GM21360 (cell line): Measurements from ENCODE around the gene DIS3L2.
"Not testable (repeated sequence)": the region's sequence is repeated elsewhere in the genome, so short reads cannot be mapped to it uniquely, and the experiment has no call there.

Source experiments
- ATAC-seq: cut with Tn5 transposase; IDR thresholded peaks from one replicate; pipeline ENCODE4 v1.9.1; 2021; ENCODE audit warnings: mild to moderate bottlenecking, moderate library complexity; ENCODE audit not compliant: unreplicated experiment

DIS3L2 gene

DNA sequence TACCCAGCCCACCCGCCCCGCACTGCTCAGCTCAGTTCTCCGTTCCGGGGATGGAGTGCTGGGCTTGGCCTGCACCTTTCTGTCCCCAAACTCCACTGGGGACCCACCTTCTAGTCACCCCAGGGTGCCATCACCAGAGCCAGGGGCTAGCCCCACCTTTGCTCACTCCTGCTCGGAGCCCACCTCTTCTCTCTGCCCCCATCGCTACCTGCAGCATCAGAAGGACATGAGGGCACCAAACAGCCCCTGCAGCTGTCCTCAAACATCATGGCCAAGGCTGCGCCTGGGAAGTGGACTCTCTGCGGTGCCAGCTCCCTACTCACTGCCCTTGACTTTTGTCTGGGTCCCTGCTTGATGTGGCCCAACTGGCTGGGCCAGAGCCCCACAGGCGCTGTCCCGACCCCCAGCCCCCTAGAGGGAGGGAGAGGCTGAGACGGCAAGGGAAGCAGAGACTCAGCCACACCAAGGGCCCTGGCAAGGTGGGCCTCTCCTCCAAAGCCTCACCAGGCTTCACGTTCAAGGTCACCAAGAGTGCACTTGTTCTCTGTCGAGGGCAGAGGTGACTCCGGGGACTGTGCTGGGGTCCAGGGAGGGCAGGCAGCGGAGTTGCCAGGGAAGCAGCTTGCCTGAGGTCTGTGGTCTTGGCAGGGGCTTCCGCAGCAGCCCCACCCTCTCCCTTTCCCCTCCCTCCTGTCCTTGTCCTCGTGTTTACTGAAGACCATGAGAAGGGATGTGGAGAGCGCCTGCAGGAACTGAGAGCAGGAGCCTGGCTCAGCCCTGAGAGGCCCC, 403.5 kb downstream of the DIS3L2 start:
- ATAC-seq, result not testable (repeated sequence)

DNA sequence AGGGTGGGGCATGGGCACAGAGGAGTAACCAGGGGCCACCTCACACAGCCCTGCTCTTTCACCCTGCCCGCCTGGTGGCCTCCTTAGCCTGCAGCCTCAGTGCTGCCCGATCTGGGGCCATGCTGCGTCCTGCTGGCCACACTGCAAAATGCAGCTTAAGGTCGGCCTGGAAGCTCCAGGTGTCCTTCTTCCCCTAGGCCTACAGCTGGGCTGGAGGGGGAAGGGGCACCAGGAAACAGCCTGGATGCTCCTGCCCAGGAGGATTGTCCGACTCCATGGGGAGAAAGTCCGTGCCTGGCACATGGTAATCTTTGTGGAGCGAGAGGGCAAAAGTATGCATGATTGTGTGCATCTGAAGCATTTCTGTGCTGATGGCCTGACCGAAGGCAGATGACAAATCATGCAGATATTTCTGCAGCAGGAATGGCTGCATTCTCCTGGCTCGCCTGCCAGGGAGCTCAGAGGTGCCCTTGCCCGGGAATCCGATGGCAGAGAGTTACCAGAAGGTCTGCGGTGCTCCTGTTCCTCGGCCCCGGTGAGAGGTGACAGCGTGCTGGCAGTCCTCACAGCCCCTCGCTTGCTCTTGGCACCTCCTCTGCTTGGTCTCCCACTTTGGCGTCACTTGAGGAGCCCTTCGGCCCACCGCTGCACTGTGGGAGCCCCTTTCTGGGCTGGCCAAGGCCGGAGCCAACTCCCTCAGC, 404.3 kb downstream of the DIS3L2 start:
- no peak for ATAC-seq

DNA sequence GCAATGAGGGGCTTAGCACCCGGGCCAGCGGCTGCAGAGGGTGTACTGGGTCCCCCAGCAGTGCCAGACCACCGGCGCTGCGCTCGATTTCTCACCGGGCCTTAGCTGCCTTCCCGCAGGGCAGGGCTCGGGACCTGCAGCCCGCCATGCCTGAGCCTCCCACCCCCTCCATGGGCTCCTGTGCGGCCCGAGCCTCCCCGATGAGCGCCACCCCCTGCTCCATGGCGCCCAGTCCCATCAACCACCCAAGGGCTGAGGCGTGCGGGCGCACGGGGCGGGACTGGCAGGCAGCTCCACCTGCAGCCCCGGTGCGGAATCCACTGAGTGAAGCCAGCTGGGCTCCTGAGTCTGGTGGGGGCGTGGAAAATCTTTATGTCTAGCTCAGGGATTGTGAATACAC, 404.9 kb downstream of the DIS3L2 start:
- not testable (repeated sequence) for ATAC-seq

DNA sequence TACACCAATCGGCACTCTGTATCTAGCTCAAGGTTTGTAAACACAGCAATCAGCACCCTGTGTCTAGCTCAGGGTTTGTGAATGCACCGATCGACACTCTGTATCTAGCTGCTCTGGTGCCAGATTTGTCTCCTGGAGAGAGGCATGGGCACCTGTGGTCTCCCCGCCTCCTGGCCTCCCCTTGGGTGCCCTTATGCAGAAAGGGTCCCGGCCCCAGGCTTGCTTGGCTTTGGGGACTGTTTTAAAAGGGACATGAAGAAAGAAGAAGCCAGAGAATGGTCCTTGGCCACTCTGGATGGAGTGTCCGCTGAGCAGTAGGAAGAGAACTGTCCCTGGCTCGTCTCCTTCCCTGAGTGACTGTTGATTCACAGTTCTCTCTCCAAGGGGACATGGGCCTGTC, 405.5 kb downstream of the DIS3L2 start:
- ATAC-seq, result no peak

DNA sequence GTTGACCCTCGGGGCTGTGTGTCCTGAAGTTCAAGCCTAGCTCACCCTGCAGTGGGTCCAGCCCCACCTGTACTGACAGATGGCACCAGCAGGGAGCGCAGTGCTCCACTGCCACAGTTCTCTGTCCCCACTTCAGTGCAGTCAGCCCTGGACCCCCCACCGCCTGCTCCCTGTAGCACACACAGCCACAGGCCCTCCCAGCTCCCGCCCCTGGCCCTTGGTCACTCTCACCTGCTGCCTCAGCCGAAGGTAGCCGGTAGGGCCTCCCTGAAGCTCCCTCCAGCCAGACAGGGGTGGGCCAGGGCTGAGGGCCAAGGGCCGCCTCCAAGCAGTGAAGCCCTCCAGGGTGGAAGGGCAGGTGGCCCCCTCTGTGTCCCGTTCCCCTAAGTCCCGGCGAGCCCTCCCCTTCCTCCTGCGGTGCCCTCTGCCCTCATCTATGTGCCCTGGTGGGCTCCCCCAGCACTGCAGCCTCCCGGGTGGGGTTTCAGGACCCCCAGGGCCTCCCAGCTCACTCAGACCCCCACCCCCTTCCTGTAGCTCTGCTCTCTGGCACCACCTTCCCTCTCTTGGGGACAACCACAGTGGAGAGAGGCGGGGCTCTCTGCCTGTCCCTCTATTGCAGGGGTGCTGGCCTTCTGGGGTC, 406.2 kb downstream of the DIS3L2 start:
- ATAC-seq, result no peak

DNA sequence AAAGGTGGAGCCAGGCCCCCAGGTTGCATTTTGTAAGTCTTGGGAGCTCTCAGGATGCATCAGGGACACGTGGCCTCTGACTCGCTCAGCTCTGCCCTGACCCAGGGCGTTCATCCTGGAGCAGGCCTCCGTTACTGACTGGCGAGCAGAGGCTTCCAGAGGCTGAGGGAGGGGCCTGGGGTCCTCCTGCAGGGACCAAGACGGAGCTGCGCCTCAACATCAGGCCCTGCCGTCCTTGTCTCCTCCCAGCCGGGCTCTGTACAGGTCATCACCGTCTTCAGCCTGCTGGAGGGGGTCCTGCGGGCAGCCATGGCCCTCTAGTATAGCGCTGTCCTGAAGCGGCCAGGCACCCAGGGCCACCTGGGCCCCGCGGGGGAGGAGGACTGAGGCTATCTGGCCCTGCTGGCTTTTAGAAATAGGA, 406.8 kb downstream of the DIS3L2 start:
- no peak for ATAC-seq

DNA sequence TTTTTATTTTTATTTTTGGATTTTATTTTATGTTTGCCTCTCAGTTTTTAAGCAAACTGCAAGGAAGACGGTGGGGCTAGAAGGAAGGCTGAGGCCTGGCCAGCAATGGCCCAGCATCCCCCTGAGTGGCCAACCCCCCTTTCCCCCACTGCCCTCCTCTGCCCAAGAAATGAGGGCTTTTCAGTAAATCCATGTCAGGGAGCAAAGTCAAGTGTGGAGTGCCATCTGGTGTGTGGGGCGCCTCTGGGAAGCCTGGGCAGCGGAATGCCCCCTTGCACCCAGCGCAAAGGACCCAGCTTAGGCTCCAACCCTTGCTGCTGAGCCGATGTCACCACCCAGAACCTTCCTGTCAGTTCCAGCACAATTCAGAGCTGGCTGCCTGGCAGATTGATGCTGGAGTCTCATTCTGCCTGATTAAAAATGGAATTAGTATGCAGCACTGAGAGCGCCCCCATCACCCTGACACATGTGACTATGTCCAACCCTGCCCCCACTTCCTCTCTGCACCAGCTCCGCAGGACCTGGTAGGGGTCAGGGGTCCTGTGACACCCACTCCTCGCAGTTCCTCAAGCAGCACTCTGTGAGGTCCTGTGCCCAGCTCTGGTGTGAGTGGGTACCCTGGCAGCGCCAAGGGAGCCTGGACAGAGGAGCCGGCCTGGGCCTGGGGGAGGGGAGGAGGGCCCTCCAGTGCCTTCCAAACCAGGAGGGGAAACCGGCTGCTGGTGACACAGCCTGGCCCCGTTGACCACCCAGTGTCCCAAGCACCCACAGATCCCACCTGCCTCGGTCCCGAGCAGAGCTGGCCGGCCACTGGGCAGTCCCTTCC, 407.8 kb downstream of the DIS3L2 start:
- no peak for ATAC-seq

DNA sequence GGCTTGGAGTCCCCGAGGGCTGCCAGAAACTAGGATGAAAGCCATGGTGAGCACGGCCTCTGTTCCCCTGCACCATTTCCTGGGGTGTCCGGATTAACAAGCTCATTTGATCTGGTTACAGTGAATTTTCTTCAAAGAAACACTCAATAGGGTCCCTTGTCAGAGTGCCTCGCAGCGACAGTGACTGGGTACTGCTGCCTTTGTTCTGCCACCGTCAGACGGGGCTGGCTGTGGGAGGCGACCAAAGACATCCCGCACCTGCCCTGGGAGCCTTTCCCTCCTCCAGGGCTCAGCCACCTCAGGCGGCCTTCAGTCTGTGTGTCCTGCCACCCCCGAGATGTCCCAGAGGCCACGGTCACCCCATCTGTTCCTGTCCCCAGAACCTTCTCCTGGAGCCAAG, 408.5 kb downstream of the DIS3L2 start:
- not testable (repeated sequence) for ATAC-seq

DNA sequence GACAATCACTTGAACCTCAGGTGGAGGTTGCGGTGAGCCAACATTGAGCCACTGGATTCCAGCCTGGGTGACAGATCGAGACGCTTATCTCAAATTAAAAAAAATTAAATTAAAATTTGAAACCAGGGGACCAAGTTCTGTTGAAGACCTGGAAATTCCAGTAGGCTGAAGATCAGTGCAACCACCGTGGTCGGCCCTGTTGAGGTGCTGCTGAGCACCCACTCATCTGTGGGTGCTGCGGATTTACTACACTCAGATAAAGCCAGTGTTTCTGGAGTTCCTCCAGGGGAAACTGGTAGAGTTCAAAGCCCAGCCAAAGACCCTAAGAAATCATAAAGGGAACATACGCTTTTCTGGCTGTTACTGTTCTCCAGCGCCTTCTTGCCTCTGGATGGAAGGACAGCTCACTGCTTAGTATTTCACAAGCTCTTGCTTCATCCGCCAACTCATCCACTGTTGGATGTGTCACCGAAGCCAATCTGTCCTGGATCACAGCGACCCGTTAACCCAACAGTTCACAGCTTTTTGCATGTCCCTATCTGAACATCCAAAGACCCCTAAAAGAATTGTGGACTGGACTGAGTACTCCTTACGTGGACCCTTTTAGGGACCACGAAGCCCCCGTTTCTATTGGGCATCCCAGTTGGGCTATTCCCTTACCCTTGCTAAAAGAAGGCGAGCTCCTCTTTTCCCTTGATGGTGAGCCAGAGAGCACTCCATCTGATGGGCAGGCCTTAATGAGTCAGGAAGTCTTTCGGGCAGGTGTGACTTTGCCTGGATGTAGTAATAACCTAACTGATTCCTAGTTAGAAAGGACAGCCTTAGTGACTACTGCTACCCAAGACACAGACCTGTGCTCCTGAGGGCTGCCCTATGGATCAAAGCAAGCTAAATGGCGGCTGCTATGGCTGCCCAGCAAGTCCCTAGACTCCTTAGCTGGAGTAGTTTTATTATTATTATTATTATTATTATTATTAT, 411.0 kb downstream of the DIS3L2 start:
- ATAC-seq, result no peak

DNA sequence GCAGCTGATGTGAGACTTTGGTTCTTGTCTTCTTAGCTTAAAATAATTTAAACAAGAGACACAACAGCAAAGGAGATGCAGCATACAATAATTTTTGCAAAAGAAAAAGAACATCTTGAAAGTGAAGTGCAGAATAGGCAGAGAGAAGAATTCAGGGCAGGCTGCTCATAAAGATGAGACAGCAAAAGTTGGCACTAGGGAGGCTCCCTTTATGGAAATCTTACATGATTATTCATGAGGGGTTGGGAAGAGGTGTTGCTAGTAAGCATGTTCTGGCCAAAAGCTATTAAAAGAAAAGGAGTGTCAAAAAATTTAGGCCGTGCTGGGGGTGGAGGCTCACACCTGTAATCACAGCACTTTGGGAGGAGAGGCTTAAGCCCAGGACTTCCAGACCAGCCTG, 412.8 kb downstream of the DIS3L2 start:
- no peak for ATAC-seq

DNA sequence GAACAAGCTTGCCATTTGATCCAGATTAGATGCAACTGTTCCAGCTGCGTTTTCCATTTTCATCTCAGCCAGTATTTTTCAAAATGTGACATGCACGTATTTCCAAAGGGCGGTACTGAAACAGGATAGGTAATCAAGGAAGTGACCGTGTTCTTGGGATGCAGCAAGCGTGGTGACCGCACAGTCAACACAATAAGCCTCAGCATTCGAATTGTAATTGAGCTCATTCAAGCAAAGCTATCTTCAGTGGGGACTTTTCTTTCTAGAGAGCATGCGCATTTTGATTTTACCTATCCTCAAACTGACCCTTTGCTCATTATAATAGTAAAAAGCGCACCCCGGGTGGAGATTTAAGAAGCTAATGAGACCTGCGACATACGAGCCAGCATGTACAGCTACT, 413.7 kb downstream of the DIS3L2 start:
- ATAC-seq, result no peak

DNA sequence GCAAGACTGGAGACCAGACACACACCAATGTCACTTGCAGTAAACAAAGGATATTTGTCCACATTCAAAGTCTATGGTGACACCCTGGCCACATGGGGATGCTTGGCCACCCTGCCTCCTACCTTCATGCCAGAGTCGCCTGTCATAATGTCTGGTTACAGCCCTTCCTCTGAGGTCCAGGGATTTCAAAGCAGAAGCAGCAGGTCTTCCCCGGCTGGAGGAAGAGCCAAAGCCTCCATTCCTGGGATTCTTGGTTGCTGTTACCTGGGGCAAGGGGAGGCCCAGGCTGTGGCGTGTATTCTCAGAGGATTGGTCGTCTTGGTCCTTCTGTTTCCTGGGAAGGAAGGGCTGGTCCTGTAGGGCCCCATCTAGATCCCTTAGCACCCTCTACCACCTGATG, 414.7 kb downstream of the DIS3L2 start:
- no peak for ATAC-seq

DNA sequence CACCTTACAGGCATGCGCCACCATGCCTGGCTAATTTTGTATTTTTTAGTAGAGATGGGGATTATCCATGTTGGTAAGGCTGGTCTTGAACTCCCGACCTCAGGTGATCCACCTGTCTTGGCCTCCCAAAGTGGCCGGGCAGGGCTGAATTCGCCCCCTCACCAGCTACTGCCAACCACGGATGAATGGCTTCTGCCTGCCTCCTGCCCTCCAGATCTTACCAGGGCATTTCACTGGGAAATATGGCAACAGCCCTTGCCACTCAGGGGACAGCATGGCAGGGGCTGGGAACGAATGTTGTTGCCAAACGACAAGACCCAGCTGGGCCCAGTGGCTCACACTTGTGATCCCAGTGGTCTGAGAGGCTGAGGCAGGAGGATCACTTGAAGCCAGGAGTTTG, 415.2 kb downstream of the DIS3L2 start:
- no peak for ATAC-seq

DNA sequence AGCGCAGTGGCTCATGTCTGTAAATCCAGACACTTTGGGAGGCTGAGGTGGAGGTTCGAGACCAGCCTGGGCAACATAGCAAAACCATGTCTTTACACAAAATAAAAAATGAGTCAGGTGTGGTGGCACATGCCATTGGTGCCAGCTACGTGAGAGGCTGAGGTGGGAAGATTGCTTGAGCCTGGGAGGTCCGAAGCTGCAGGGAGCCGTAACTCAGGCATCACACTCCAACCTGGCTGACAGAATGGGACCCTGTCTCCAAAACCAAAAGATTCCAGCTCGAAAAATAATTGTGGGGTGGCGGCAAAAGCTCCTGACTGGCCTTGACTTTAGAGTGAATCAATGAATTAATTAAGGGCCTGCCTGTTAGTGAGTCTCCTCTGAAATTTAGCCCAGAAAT, 415.8 kb downstream of the DIS3L2 start:
- no peak for ATAC-seq

DNA sequence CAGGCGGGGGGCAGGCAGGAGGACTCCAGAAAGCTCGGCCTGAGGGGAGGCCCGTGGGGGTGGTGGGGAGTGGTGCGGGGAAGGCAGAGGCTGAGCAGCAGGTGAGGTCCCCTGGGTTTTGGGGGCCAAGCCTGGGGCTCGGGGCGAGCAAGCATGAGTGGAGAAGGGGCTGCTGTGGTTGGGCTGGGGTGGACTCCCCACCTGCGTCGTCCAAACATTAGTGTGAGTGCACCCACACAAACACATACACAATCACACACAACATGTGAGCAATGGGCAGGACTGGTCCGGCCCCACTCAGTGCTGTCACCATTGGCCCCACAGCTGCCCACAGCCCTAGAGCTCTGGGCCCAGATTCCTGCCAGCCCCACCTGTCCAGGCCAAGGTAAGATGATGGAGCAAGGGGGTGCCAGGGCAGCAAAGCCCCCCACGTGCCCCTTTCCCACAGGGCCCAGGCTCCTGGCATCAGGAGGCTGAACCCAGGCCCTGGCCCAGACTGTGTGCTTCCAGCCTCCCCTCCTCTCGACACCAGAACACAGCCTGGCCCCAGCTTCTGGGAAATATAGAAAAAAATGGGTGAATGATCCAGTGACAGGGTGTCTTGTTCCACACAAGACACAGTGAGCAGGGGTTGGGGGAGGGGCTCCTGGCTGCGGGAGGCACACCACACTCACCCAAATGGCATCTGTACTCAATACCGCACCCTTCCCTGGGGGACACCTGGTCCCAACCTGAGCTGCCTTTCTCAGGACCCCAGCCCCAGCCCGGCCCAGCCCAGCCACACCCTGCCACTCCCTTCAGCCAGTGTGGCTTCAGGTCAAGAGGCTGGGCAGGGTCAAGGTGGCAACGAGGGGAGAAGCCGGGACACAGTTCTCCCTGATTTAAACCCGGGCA, 416.6 kb downstream of the DIS3L2 start:
- ATAC-seq, result no peak

DNA sequence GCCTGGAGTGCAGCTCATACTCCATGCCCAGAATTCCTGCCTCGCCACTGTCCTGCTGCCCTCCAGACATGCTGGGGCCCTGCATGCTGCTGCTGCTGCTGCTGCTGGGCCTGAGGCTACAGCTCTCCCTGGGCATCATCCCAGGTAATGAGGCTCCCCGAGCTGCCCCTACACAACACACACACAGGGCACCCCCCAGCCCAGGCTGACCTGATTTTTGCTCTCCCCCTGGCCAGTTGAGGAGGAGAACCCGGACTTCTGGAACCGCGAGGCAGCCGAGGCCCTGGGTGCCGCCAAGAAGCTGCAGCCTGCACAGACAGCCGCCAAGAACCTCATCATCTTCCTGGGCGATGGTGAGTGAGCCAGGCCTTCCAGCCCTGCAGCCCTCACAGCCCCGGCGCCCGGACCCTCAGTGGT, 417.2 kb downstream of the DIS3L2 start, which contains the start of gene ALPP:
TSS of gene ALPP (plus strand) at position 17 of the 417 bp plus-strand sequence. CDS start at position 69, 52 bp downstream.
- ATAC-seq, result not testable (repeated sequence)

DNA sequence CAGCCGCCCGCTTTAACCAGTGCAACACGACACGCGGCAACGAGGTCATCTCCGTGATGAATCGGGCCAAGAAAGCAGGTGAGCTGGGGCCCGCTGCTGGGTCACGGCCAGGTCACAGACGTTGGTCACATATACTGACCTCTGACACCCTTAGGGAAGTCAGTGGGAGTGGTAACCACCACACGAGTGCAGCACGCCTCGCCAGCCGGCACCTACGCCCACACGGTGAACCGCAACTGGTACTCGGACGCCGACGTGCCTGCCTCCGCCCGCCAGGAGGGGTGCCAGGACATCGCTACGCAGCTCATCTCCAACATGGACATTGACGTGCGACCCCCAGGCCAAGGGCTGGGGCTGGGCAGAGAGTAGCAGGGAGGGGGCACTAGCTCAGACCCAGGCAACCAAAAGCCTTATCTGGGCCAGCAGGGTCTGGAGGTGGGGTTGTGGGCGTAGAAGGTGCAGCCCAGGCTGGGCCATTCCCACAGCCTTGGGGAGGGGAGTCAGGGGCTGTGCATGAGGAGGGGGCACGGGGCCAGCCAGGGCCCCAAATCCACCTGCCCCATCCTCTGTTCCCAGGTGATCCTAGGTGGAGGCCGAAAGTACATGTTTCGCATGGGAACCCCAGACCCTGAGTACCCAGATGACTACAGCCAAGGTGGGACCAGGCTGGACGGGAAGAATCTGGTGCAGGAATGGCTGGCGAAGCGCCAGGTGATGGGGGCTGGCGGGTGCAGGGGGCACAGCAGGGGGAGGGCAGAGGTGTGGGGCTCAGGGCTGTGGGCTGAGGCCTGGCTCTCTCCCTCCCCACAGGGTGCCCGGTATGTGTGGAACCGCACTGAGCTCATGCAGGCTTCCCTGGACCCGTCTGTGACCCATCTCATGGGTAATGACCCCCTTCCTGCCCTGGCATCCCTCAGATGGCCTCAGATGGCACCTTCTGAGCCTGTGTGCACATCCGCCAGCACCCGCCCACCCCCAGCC, 418.4 kb downstream of the DIS3L2 start:
- ATAC-seq, result not testable (repeated sequence)
